CD4-positive, alpha-beta T cell treated with Interferon gamma for 1 hour (primary cell): ENCODE data around the gene CEP170B.

Experiments used
- DNase-seq: peaks from one replicate; pipeline ENCODE4 v3.0.0-alpha.2; 2020

CEP170B gene

GRCh38 chr14:104868060-104868740, 3.1 kb downstream of the CEP170B start:
- DNase-seq, result no peak

- DNase-seq, result no peak
Measured at GRCh38 chr14:104868811-104869572, 3.9 kb downstream of the CEP170B start.

- no peak for DNase-seq
Measured at GRCh38 chr14:104869669-104870367, 4.8 kb downstream of the CEP170B start.

GRCh38 chr14:104870368-104871144, 5.5 kb downstream of the CEP170B start:
- DNase-seq, result no peak

GRCh38 chr14:104871145-104871655, 6.1 kb downstream of the CEP170B start:
- DNase-seq, result no peak

- DNase-seq, result no peak
Measured at GRCh38 chr14:104871656-104872468, 6.8 kb downstream of the CEP170B start.

- no peak for DNase-seq
Measured at GRCh38 chr14:104872469-104873341, 7.6 kb downstream of the CEP170B start.

- DNase-seq, result no peak
Measured at GRCh38 chr14:104873380-104874055, 8.4 kb downstream of the CEP170B start.

GRCh38 chr14:104874110-104874531, 9.1 kb downstream of the CEP170B start:
- DNase-seq, result no peak

- no peak for DNase-seq
Measured at GRCh38 chr14:104874571-104875411, 9.7 kb downstream of the CEP170B start.

- no peak for DNase-seq
Measured at GRCh38 chr14:104875412-104875751, 10.3 kb downstream of the CEP170B start.

- DNase-seq, result no peak
Measured at GRCh38 chr14:104875811-104876210, 10.7 kb downstream of the CEP170B start.

- DNase-seq, result no peak
Measured at GRCh38 chr14:104876251-104876699, 11.2 kb downstream of the CEP170B start.

- DNase-seq, result no peak
Measured at GRCh38 chr14:104877066-104877805, 12.2 kb downstream of the CEP170B start.

GRCh38 chr14:104877806-104878550, 12.9 kb downstream of the CEP170B start:
- no peak for DNase-seq

GRCh38 chr14:104878582-104878981, 13.5 kb downstream of the CEP170B start:
- no peak for DNase-seq

- DNase-seq, result no peak
Measured at GRCh38 chr14:104879201-104879982, 14.3 kb downstream of the CEP170B start.
